GM12892 (cell line): ENCODE measurements around the gene SYNPR.

Source experiments
- DNase-seq: peaks from one replicate; pipeline ENCODE4 v3.0.0; 2011; ENCODE audit not compliant: insufficient read length
- FAIRE-seq: peaks from 2 replicates; lab custom pipeline; 2011; peaks lifted over from hg19 to GRCh38; lab: Jason Lieb, UNC
- POLR2A ChIP-seq: IDR thresholded peaks from 2 replicates; pipeline ENCODE4 v1.6.1; 2011; ENCODE audit warnings: low read depth, low read length, control low read depth
- POLR2AphosphoS5 ChIP-seq: IDR thresholded peaks from 2 replicates; pipeline ENCODE4 v1.6.1; 2011; ENCODE audit warnings: low read depth, low read length, control low read depth
- TAF1 ChIP-seq: IDR thresholded peaks from 2 replicates; pipeline ENCODE4 v1.6.1; 2011; ENCODE audit warnings: low read depth, mild to moderate bottlenecking, control low read depth, low read length, borderline replicate concordance

The SYNPR gene

GRCh38 chr3:63450023-63450422 lies 171.9 kb downstream of the SYNPR start:
- DNase-seq (no peak), FAIRE-seq (no peak)
- no peak for TF ChIP-seq POLR2A
- no peak for TF ChIP-seq TAF1
- no peak for TF ChIP-seq POLR2AphosphoS5

DNA sequence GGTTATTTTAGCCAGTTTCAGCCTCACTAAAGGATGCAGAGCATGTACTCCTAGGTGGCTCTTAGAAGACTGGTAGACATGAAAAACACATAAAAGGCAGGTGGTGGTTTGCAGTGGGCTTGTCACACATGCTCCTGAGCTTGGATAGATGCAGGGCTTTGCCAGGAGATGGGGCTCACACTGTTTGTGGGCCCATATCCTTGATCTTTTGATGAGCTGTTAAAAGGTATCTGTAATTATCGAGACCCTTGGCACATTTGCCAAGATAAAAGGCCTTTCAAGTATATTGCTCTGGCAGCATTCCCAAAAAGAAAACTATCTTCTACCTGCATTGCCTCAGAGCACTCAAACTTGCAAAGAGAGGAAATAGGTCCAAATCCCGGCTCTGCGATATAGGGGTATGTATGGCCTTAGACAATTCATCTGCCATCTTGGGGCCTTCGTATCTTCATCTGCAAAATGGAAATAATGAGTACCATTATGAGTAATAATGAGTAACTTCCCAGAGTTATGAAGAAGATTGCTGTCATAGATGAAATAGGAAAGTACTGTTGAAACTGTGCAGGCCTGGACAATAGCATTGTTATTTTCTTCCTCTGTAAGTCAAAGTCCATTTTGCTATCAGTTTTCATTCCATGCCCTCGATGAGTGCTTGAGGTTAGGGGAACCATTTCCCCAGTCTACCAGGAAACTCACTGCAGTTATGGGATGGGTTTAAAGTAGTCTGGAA lies 172.7 kb downstream of the SYNPR start:
- TF ChIP-seq POLR2AphosphoS5 (no peak), POLR2A (no peak), TAF1 (no peak)
- DNase-seq (no peak), FAIRE-seq (no peak)

- TF ChIP-seq POLR2AphosphoS5, result no peak
- no peak for TF ChIP-seq POLR2A
- no peak for TF ChIP-seq TAF1
- no peak for DNase-seq
- no peak for FAIRE-seq
These were observed 178.8 kb downstream of the SYNPR start for GRCh38 chr3:63456901-63457300.

- no peak for TF ChIP-seq TAF1
- TF ChIP-seq POLR2A, result no peak
- no peak for TF ChIP-seq POLR2AphosphoS5
- no peak for FAIRE-seq
These were observed 180.3 kb downstream of the SYNPR start for GRCh38 chr3:63458405-63458804.

DNA sequence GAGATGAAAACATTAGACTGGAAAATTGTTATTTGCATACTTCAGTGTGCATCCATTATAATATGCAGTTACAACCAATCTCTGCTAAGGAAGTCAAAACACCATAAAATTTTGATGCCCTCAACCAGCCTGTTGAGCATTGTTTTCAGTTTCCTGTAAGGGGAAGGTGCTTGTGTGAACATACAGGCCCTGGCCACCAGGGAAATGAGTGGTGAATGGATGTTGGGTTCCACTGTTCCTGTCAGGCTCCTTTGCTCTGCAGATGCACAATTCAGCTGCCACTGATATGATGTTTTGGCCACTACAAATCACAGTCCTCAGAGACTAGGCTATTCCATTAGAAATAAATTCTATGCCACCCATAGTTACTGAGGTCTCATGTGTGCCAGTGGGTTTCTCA lies 184.6 kb downstream of the SYNPR start:
- TF ChIP-seq POLR2AphosphoS5 (no peak), POLR2A (no peak), TAF1 (no peak)
- DNase-seq (no peak), FAIRE-seq (no peak)

More at GRCh38 chr3:63458405-63458804, 180.3 kb downstream of the SYNPR start:
- no peak for DNase-seq

DNA sequence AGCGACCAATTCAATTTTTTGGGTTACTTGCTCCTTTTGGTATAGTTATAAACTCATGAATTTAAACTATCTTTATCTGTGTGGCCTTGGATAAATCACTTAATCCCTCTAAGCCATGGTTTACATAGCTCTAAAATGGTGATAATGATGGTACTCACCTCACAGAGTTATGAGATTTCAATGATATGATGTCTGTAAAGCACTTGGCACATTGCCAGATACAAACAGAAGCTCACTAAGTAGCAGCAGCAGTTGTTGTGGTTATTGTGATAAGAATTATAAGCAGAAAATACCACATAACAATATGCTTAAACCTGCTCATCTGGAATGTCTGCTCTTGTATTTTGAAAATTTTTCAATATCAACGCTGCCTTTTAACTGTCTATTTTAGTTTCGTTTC lies 189.3 kb downstream of the SYNPR start:
- TF ChIP-seq POLR2AphosphoS5 (no peak), TAF1 (no peak), POLR2A (no peak)
- FAIRE-seq (no peak), DNase-seq (no peak)

DNA sequence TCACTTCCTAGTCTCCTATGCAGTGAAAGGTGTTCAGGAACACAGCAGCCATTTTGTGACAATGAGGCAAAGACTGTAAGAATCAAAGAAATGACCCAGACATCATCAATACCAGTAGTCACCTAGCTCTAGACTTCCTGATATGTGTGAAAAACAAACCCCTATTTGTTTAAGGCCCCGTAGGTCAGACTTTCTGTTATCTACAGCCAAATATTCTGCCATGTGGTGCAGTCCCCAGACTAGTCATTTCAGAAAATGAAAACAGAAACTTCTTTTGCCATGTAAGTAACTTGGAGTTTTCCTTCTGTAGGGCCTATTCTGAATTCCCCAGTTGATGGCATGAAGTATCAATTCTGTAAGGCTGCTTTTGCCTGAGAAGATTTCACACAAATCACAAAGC lies 192.6 kb downstream of the SYNPR start:
- TF ChIP-seq TAF1 (no peak), POLR2AphosphoS5 (no peak), POLR2A (no peak)
- DNase-seq, result no peak
- no peak for FAIRE-seq

GRCh38 chr3:63471781-63472180 lies 193.7 kb downstream of the SYNPR start:
- no peak for DNase-seq
- TF ChIP-seq TAF1 (no peak), POLR2AphosphoS5 (no peak), POLR2A (no peak)
- no peak for FAIRE-seq

- TF ChIP-seq POLR2AphosphoS5 (no peak), TAF1 (no peak), POLR2A (no peak)
- FAIRE-seq (no peak), DNase-seq (no peak)
These were observed 195.6 kb downstream of the SYNPR start for GRCh38 chr3:63473641-63474166.

GRCh38 chr3:63474828-63475518 lies 196.9 kb downstream of the SYNPR start:
- TF ChIP-seq POLR2A (no peak), TAF1 (no peak), POLR2AphosphoS5 (no peak)
- DNase-seq, result no peak
- FAIRE-seq, result no peak

DNA sequence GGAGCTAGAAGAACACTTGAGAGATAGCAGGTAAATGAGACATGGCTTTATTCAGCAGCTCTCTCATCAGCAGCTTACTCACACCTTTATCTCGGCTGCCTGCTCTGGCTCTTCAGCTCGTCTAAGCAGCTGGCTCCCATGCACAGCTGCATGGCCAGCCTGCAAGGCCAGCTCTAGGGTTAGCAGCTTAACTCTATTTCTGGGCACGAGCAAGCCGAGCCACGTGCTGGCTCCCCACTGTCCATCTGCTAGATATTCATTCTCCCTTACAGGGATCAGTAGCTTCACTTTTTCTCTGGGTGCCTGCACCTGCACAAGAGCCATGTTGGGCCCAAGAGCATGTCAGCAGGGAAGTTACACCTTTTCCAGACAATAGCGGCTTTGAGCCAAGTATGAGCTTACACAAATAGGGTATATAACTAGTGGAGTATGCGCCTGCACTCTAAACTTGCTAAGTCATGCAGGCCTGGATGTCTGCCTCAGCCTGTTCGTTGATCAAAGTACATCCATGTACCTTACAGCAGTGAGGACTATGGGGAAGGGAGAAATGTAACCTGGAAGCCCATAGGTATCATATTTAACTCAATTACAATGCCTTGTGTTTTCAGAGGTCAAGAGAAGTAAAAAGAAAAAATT lies 199.5 kb downstream of the SYNPR start:
- DNase-seq (no peak), FAIRE-seq (no peak)
- TF ChIP-seq POLR2A, result no peak
- TF ChIP-seq TAF1, result no peak
- no peak for TF ChIP-seq POLR2AphosphoS5
